Measurements from ENCODE around the gene PCDHA11.

- no peak for TF ChIP-seq ZNF384 (IDR thresholded peaks at IDR 0.05)
- no peak for TF ChIP-seq L3MBTL2 (conservative IDR thresholded peaks at IDR 0.05)
- no peak for TF ChIP-seq TARDBP (IDR thresholded peaks at IDR 0.05)
- no peak for TF ChIP-seq ARNT (IDR thresholded peaks at IDR 0.05)
- no peak for TF ChIP-seq SP1 (IDR thresholded peaks at IDR 0.05)
- TF ChIP-seq FOXM1 (IDR thresholded peaks at IDR 0.05; ENCODE audit: borderline replicate concordance), result no peak
Observed at GRCh38 chr5:140842798-140843733, 25.7 kb upstream of the PCDHA11 start.
